Liver (tissue), 3 donors: ENCODE measurements around the gene CNN1.

Source experiments
- GABPA ChIP-seq, 2 donors: IDR thresholded peaks in 1 of 2; conservative IDR thresholded peaks in 1 of 2; 2 replicates each; pipeline ENCODE4 v1.6.1; 2016; ENCODE audit warnings: antibody characterized with exemption in 2 of 2, mild to moderate bottlenecking in 1 of 2, moderate library complexity in 1 of 2
- HNF4A ChIP-seq, 2 donors: conservative IDR thresholded peaks; 2 replicates each; pipeline ENCODE4 v1.6.1; 2016; ENCODE audit warnings: antibody characterized with exemption in 2 of 2, mild to moderate bottlenecking in 2 of 2
- SP1 ChIP-seq: IDR thresholded peaks from 2 replicates; pipeline ENCODE4 v1.6.1; 2018; ENCODE audit warnings: antibody characterized with exemption, mild to moderate bottlenecking
- YY1 ChIP-seq: IDR thresholded peaks from 2 replicates; pipeline ENCODE4 v1.6.1; 2016; ENCODE audit warnings: antibody characterized with exemption, mild to moderate bottlenecking
- TF ChIP-seq, protein P1 (sequence below): fragments of 150-350 bp; IDR thresholded peaks from 2 replicates; pipeline ENCODE4 v1.5.1; 2017; ENCODE audit warnings: improper control_type of control experiment, low read depth, low read length; ENCODE audit not compliant: missing input control
- TF ChIP-seq, protein P2 (sequence below): IDR thresholded peaks from 2 replicates; pipeline ENCODE4 v1.6.1; 2016; ENCODE audit warnings: antibody characterized with exemption
- donor health status: healthy.
- donor health status: healthy.

GRCh38 chr19:11563532-11563931 lies 24.9 kb downstream of the CNN1 start:
- TF ChIP-seq, protein P1, sequence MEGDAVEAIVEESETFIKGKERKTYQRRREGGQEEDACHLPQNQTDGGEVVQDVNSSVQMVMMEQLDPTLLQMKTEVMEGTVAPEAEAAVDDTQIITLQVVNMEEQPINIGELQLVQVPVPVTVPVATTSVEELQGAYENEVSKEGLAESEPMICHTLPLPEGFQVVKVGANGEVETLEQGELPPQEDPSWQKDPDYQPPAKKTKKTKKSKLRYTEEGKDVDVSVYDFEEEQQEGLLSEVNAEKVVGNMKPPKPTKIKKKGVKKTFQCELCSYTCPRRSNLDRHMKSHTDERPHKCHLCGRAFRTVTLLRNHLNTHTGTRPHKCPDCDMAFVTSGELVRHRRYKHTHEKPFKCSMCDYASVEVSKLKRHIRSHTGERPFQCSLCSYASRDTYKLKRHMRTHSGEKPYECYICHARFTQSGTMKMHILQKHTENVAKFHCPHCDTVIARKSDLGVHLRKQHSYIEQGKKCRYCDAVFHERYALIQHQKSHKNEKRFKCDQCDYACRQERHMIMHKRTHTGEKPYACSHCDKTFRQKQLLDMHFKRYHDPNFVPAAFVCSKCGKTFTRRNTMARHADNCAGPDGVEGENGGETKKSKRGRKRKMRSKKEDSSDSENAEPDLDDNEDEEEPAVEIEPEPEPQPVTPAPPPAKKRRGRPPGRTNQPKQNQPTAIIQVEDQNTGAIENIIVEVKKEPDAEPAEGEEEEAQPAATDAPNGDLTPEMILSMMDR: no peak
- TF ChIP-seq, protein P2, sequence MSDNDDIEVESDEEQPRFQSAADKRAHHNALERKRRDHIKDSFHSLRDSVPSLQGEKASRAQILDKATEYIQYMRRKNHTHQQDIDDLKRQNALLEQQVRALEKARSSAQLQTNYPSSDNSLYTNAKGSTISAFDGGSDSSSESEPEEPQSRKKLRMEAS: no peak
- TF ChIP-seq YY1 (no peak), HNF4A (conservative IDR thresholded peaks at IDR 0.05) (no peak), GABPA (IDR thresholded peaks at IDR 0.05 in 1 of 2, conservative IDR thresholded peaks at IDR 0.05 in 1 of 2) (no peak), SP1 (no peak)
